Heart left ventricle (tissue), 16 donors: ENCODE results near the gene RPL39. TPM values are rescaled to one million over a fixed set of nuclear protein-coding genes. Genes with fewer than 3 reads are reported as not detected.

Experiments used
- ATAC-seq, 4 donors: fragments of 200-7000 bp; cut with Tn5 transposase; one replicate each; pipeline ENCODE4 v1.9.1; 2020 to 2022; ENCODE audit warnings: moderate library complexity in 4 of 4, mild to moderate bottlenecking in 3 of 4, moderate number of reproducible peaks in 1 of 4
- DNase-seq, 5 donors: peaks; one replicate each; pipeline ENCODE4 v3.0.0-alpha.2; 2020
- H3K27ac ChIP-seq, 12 donors: fragments of 200-600 bp; sonication (generic) in 4 of 12; one replicate each; pipeline versions ENCODE4 v1.5.0 to v1.8.0; 2016 to 2022; ENCODE audit warnings: mild to moderate bottlenecking in 2 of 12
- H3K27me3 ChIP-seq, 9 donors: fragments of 200-600 bp; sonication (generic) in 2 of 9; one replicate each; pipeline versions ENCODE4 v1.5.1 to v1.8.0; 2016 to 2022; ENCODE audit warnings: mild to moderate bottlenecking in 3 of 9
- H3K36me3 ChIP-seq, 9 donors: fragments of 200-600 bp; sonication (generic) in 2 of 9; one replicate each; pipeline versions ENCODE4 v1.5.0 to v1.8.0; 2018 to 2022; ENCODE audit warnings: mild to moderate bottlenecking in 2 of 9
- H3K4me1 ChIP-seq, 12 donors: fragments of 200-600 bp; sonication (generic) in 4 of 12; one replicate each; pipeline versions ENCODE4 v1.5.0 to v1.8.0; 2016 to 2022; ENCODE audit warnings: mild to moderate bottlenecking in 3 of 12
- H3K4me3 ChIP-seq, 12 donors: fragments of 200-600 bp; sonication (generic) in 4 of 12; one replicate each; pipeline versions ENCODE4 v1.5.0 to v1.8.0; 2017 to 2022; ENCODE audit warnings: mild to moderate bottlenecking in 9 of 12, moderate library complexity in 4 of 12
- H3K9me3 ChIP-seq, 12 donors: fragments of 200-600 bp; sonication (generic) in 4 of 12; one replicate each; pipeline versions ENCODE4 v1.5.0 to v1.8.0; 2016 to 2022; ENCODE audit warnings: mild to moderate bottlenecking in 1 of 12
- POLR2A ChIP-seq, 2 donors: fragments of 450-650 bp; IDR thresholded peaks; one replicate each; pipeline ENCODE4 v1.6.1; 2017; ENCODE audit warnings: antibody characterized with exemption in 2 of 2, mild to moderate bottlenecking in 2 of 2, moderate library complexity in 2 of 2
- WGBS, 4 donors: extraction: QIAGEN DNeasy Blood & Tissue Kit in 2 of 4; methylation state at CpG; one replicate each; pipeline versions ENCODE4 v1.1.5 to v1.1.7; 2013 to 2018; 5-methylcytosine and 5-hydroxymethylcytosine counted together
- intact Hi-C, 10 donors: fragments of 100-400 bp; cut with DNase I; formaldehyde crosslinking; loops; one replicate each; pipeline versions ENCODE4 v1.11.1 to v1.14.2; 2022
- polyA plus RNA-seq, 2 donors: library from polyadenylated mRNA; stranded (reverse); fragments of 200-250 nt; gene quantifications; one replicate each; pipeline ENCODE4 v1.2.3, GENCODE V29; 2013
- total RNA-seq, 9 donors: library from RNA; depleted of rRNA in 2 of 9; stranded (reverse); fragments of >200 nt in 2 of 9; fragmentation: NEBNext Ultra II Directional in 3 of 9; extraction: Animal tissue kit (Norgen Biotek cat#: 25700) in 3 of 9; gene quantifications; one replicate each; pipeline versions ENCODE4 v1.1.0 to v1.2.4, GENCODE V29; 2016 to 2023
- TF ChIP-seq, protein P1 (sequence below), 12 donors: fragments of 200-600 bp; sonication (generic) in 4 of 12; IDR thresholded peaks; one replicate each; pipeline versions ENCODE4 v1.5.0 to v1.8.0; 2018 to 2022; ENCODE audit warnings: antibody characterized with exemption in 12 of 12, mild to moderate bottlenecking in 5 of 12
- donor health status: ischemic (EF 13 %, LVEDD 7.1; RV severe dilation, severe dysfunction).
- donor health status: healthy with polysubstance abuse.
- donor health status: DM: no; HTN: yes; CAD: no.
- donor health status: DM: no; HTN: no; CAD: no.
- donor health status: ischemic (EF 25% LVEDD 6.9; RV normal size, moderate dysfunction).
- donor health status: ischemic (EF 25% LVEDD 5.7; RV mildly dilated, moderate dysfunction).
- donor health status: healthy.
- donor health status: DM: yes; HTN: yes; CAD: no.
- donor health status: ischemic (EF 35%, LVEDD 5.7; RV mildly dilated, moderate dysfunction).
- donor health status: nonischemic (EF 11% LVEDD 7.7; RV severe dilation, severe dysfunction).
- donor health status: DM: yes; HTN: yes; CAD: no.
- donor health status: PGD.
- donor health status: ischemic (EF 29% LVEDD 5.4; RV normal size, mild dysfunction).
- donor health status: nonischemic (EF 23%, LVEDD 6.1; RV moderate dilation, normal function).

Gene RPL39
- total and polyA plus RNA-seq, 11 donors, result 933 to 4,859 (median 1,314) TPM

- no peak for TF ChIP-seq POLR2A (IDR thresholded peaks at IDR 0.05)
- TF ChIP-seq, protein P1, sequence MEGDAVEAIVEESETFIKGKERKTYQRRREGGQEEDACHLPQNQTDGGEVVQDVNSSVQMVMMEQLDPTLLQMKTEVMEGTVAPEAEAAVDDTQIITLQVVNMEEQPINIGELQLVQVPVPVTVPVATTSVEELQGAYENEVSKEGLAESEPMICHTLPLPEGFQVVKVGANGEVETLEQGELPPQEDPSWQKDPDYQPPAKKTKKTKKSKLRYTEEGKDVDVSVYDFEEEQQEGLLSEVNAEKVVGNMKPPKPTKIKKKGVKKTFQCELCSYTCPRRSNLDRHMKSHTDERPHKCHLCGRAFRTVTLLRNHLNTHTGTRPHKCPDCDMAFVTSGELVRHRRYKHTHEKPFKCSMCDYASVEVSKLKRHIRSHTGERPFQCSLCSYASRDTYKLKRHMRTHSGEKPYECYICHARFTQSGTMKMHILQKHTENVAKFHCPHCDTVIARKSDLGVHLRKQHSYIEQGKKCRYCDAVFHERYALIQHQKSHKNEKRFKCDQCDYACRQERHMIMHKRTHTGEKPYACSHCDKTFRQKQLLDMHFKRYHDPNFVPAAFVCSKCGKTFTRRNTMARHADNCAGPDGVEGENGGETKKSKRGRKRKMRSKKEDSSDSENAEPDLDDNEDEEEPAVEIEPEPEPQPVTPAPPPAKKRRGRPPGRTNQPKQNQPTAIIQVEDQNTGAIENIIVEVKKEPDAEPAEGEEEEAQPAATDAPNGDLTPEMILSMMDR (IDR thresholded peaks at IDR 0.05), result peak in 3 of 12 donors; percentile 14 to 24 (median 16)
- no peaks in the 10 kb centered on the region for H3K27me3 ChIP-seq
- peaks cover 0 to 45% (median 16%) of the 10 kb centered on the region in 12 donors for H3K4me1 ChIP-seq
- peak; percentile 39 to 46 (median 42) for ATAC-seq
- peak in 3 of 5 donors; percentile 11 to 31 (median 20) for DNase-seq
- intact Hi-C loops, result loop anchor here in 6 of 10 donors (5.0 to 10.0 kb wide), 4 partner anchors 61 to 81 kb away; partner anchors contain the start of genes UPF3B (in 4 of the 6), NDUFA1 (in 1 of the 6) and RNF113A (in 1 of the 6)
- peaks cover 0 to 37% (median 31%) of the 10 kb centered on the region in 9 donors for H3K36me3 ChIP-seq
- H3K4me3 ChIP-seq, result peak overlapping the region; percentile 54 to 97 (median 74)
- peak overlapping the region; percentile 85 to 99 (median 94) for H3K27ac ChIP-seq
- WGBS, 4 donors, result 0 to 57% (median 24%) methylated on average over 18 to 31 of the region's 31 CpGs
- no peaks in the 10 kb centered on the region for H3K9me3 ChIP-seq
These were observed 423 bp downstream of the RPL39 start for GRCh38 chrX:119790977-119791436.

DNA sequence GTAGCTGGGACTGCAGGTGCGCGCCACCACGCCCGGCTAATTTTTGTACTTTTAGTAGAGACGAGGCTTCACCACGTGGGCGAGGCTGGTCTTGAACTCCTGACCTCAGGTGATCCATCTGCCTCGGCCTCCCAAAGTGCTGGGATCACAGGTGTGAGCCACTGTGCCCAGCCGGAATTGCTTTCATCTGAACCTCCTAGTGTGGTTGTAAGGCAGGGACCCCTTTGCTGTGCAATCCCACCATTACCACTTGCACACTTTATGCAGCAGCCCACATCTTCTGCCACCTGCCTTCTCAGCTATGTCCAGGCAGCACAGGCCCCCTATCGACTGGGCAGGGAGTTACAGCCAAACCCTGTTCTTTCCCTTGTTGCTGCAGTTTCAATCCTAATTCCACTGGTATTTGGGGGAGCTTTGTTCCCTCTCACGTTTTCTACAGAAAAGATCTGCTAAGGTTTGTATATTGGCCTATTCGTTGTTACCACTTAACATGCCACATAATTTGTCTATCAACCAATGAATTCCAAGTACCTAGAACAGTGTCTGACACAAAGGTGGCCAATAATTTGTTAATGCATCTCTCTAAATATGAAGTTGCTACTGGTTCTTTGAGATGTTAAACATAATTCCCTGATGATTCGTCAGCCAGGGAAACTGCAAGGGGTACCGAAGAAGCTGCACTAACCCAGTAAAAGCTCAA, 6.5 kb downstream of the RPL39 start:
- Histone ChIP-seq H3K4me1 (peaks cover 0 to 31% (median 13%) of the 10 kb centered on the region in 12 donors), H3K27ac (no peak overlapping the region), H3K4me3 (no peak overlapping the region), H3K9me3 (no peaks in the 10 kb centered on the region), H3K27me3 (no peaks in the 10 kb centered on the region), H3K36me3 (peaks cover 0 to 77% (median 45%) of the 10 kb centered on the region in 9 donors)
- TF ChIP-seq, protein P1 (IDR thresholded peaks at IDR 0.05), result peak in 8 of 12 donors; percentile 13 to 49 (median 25)
- no peak for TF ChIP-seq POLR2A (IDR thresholded peaks at IDR 0.05)
- ATAC-seq (peak in 2 of 4 donors; percentile 34 to 37), DNase-seq (no peak)
- intact Hi-C loops, result no loop called here
- WGBS, 4 donors, result 60 to 84% (median 79%) methylated on average over 8 to 14 of the region's 14 CpGs

GRCh38 chrX:119783026-119783425, 8.4 kb downstream of the RPL39 start:
- intact Hi-C loops, result no loop called here
- Histone ChIP-seq H3K27me3 (no peaks in the 10 kb centered on the region), H3K4me1 (peaks cover 0 to 14% (median 4%) of the 10 kb centered on the region in 12 donors), H3K9me3 (no peaks in the 10 kb centered on the region), H3K27ac (no peak overlapping the region), H3K36me3 (peaks cover 0 to 61% (median 31%) of the 10 kb centered on the region in 9 donors), H3K4me3 (no peak overlapping the region)
- 79 to 92% (median 87%) methylated on average over 5 of the region's 5 CpGs for WGBS, 4 donors
- TF ChIP-seq POLR2A (IDR thresholded peaks at IDR 0.05), result no peak
- DNase-seq (no peak), ATAC-seq (peak in 1 of 4 donors; percentile 51)

DNA sequence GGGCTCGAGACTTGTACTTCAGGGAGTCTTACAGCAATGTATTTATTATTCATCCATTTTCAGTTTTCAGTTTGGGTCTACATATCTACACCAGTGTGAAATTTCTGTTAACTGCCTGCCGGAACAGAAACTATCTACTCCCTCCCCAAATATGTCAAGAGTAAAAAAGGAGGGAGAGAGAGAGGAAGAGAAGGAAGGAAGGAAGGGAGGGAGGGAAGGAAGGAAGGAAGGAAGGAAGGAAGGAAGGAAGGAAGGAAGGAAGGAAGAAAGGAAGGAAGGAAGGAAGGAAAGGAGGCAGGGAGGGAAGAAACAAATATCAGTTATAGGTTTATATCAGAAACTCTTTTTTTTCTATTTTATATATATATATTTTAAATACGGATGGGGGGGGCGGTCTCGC, 12.6 kb downstream of the RPL39 start:
- no peaks in the 10 kb centered on the region for H3K4me1 ChIP-seq
- TF ChIP-seq, protein P1 (IDR thresholded peaks at IDR 0.05), result no peak
- TF ChIP-seq POLR2A (IDR thresholded peaks at IDR 0.05), result no peak
- intact Hi-C loops, result no loop called here
- H3K9me3 ChIP-seq, result no peaks in the 10 kb centered on the region
- DNase-seq (no peak), ATAC-seq (no peak)
- peaks cover 0 to 25% (median 4%) of the 10 kb centered on the region in 9 donors for H3K36me3 ChIP-seq
- WGBS, 4 donors, result 80 to 90% (median 85%) methylated on average over 5 of the region's 5 CpGs
- no peak overlapping the region for H3K27ac ChIP-seq
- no peaks in the 10 kb centered on the region for H3K27me3 ChIP-seq
- no peak overlapping the region for H3K4me3 ChIP-seq
